Measurements from ENCODE around the gene ONECUT1. TPM values are rescaled to one million over a fixed set of nuclear protein-coding genes. Genes with fewer than 3 reads are reported as not detected.

The ONECUT1 gene
- total and polyA plus RNA-seq, 10 of the 15 experiments (the other 5 are each of a cell fraction or from before 2014, with no cell fraction given): 0.28 TPM; not detected in 9

GRCh38 chr15:52796228-52796521 lies 6.0 kb upstream of the ONECUT1 start:
- FAIRE-seq (no peak), DNase-seq (ENCODE audit: low read depth, low spot score) (no peak), ATAC-seq (no peak)
- WGBS (ENCODE audit: insufficient coverage, insufficient replicate concordance, low lambda C conversion rate, missing lambda C conversion rate): 13% methylated on average over 9 of the region's 9 CpGs
- Histone ChIP-seq H3K27ac (ENCODE audit: control insufficient read depth, insufficient read depth) (no peak overlapping the region), H3K4me1 (ENCODE audit: control insufficient read depth, insufficient read depth, low read length) (no peaks in the 10 kb centered on the region), H3K4me3 (no peak overlapping the region), H3K79me2 (ENCODE audit: control insufficient read depth, insufficient read depth, low read length) (no peaks in the 10 kb centered on the region), H3K27me3 (replicated peaks in 1 of 2; ENCODE audit: control insufficient read depth in 2 of 2, insufficient read depth in 2 of 2, low read length in 1 of 2) (peaks cover 35 to 46% of the 10 kb centered on the region in 2 experiments), H3K36me3 (ENCODE audit: control insufficient read depth in 2 of 2, insufficient read depth in 2 of 2, low read length in 1 of 2) (no peaks in the 10 kb centered on the region), H2AFZ (ENCODE audit: control insufficient read depth, low read depth, low read length) (no peak overlapping the region), H3K9me3 (replicated peaks; ENCODE audit: control insufficient read depth, insufficient read depth, low read length) (no peaks in the 10 kb centered on the region; the same call in 2 of the 3 replicates), H3K9ac (ENCODE audit: control insufficient read depth, insufficient read depth, low read length) (no peak overlapping the region), H4K20me1 (ENCODE audit: control insufficient read depth, insufficient read depth) (no peaks in the 10 kb centered on the region), H3K4me2 (ENCODE audit: control insufficient read depth, insufficient read depth) (no peak overlapping the region)
- no peak for TF ChIP-seq TBL1XR1 (IDR thresholded peaks at IDR 0.05; ENCODE audit: low read depth, low read length)
- no peak for TF ChIP-seq MYC (IDR thresholded peaks at IDR 0.05; ENCODE audit: insufficient read depth, insufficient read length, insufficient replicate concordance, low read length, severe bottlenecking)
- TF ChIP-seq BHLHE40 (IDR thresholded peaks at IDR 0.05; ENCODE audit: borderline replicate concordance in 1 of 2, low read depth in 2 of 2, low read length in 1 of 2): no peak
- no peak for TF ChIP-seq SUZ12 (IDR thresholded peaks at IDR 0.05; ENCODE audit: unreplicated experiment)
- no peak for TF ChIP-seq CEBPB (IDR thresholded peaks at IDR 0.05; ENCODE audit: borderline replicate concordance in 1 of 2, low read depth in 2 of 2, low read length in 2 of 2)
- no peak for TF ChIP-seq CUX1 (IDR thresholded peaks at IDR 0.05; ENCODE audit: insufficient replicate concordance, low read depth, low read length)
- no peak for TF ChIP-seq HDAC6 (IDR thresholded peaks at IDR 0.05; ENCODE audit: unreplicated experiment)
- no peak for TF ChIP-seq ZBTB11 (CRISPR knock-in tag; IDR thresholded peaks at IDR 0.05)
- TF ChIP-seq CREM (IDR thresholded peaks at IDR 0.05; ENCODE audit: low read depth): no peak
- TF ChIP-seq SMC3 (IDR thresholded peaks at IDR 0.05; ENCODE audit: borderline replicate concordance, low read length): no peak
- TF ChIP-seq RUNX3 (IDR thresholded peaks at IDR 0.05; ENCODE audit: low read length): no peak
- no peak for TF ChIP-seq ESRRA (IDR thresholded peaks at IDR 0.05; ENCODE audit: low read length)
- TF ChIP-seq NRF1 (conservative IDR thresholded peaks at IDR 0.05; ENCODE audit: low read depth, low read length): no peak
- TF ChIP-seq NR2C1 (IDR thresholded peaks at IDR 0.05): no peak
- SMC1A ChIA-PET (ENCODE audit: uncharacterized antibody, unreplicated experiment): no interaction called here
- CTCF ChIA-PET: no interaction called here
- intact Hi-C loops (cut with micrococcal nuclease; ENCODE audit: unreplicated experiment) (no loop called here), in situ Hi-C loops (cut with MboI) (no loop called here)
- POLR2A ChIA-PET: no interaction called here
- RAD21 ChIA-PET (ENCODE audit: unreplicated experiment): no interaction called here
- BruUV-seq (replicated peaks): no TSS peak
